Upper lobe of right lung (tissue), 1 donor: ENCODE measurements around the gene BCL11A. TPM values are rescaled to one million over a fixed set of nuclear protein-coding genes. Genes with fewer than 3 reads are reported as not detected.
A peak's percentile ranks its signal among the peaks of the same experiment; 100 is the strongest.

ENCODE experiments used
- ATAC-seq: fragments of 200-7000 bp; cut with Tn5 transposase; one replicate; pipeline ENCODE4 v1.9.1; 2020; ENCODE audit warnings: mild to moderate bottlenecking, moderate library complexity
- DNase-seq: peaks from one replicate; pipeline ENCODE4 v3.0.0-alpha.2; 2020
- H3K27ac ChIP-seq: fragments of 200-600 bp; one replicate; pipeline ENCODE4 v1.8.0; 2022
- H3K27me3 ChIP-seq: fragments of 200-600 bp; one replicate; pipeline ENCODE4 v1.8.0; 2022; ENCODE audit warnings: mild to moderate bottlenecking
- H3K36me3 ChIP-seq: fragments of 200-600 bp; one replicate; pipeline ENCODE4 v1.8.0; 2022
- H3K4me1 ChIP-seq: fragments of 200-600 bp; one replicate; pipeline ENCODE4 v1.8.0; 2022
- H3K4me3 ChIP-seq: fragments of 200-600 bp; one replicate; pipeline ENCODE4 v1.8.0; 2022; ENCODE audit warnings: mild to moderate bottlenecking
- H3K9me3 ChIP-seq: fragments of 200-600 bp; one replicate; pipeline ENCODE4 v1.8.0; 2022
- intact Hi-C: fragments of 100-400 bp; cut with DNase I; formaldehyde crosslinking; loops from one replicate; pipeline ENCODE4 v1.11.0; 2022
- total RNA-seq: library from RNA; stranded (reverse); fragmentation: NEBNext Ultra II Directional; extraction: Animal tissue kit (Norgen Biotek cat#: 25700); gene quantifications from one replicate; pipeline ENCODE4 v1.2.1, GENCODE V29; 2021
- TF ChIP-seq, protein P1 (sequence below): fragments of 200-600 bp; IDR thresholded peaks from one replicate; pipeline ENCODE4 v1.8.0; 2022; ENCODE audit warnings: antibody characterized with exemption
- donor health status: DM: no; HTN: yes; CAD: no; lungs with severe emphysema.

BCL11A gene
- total RNA-seq, 1 donor from 2014 or later: 10.3 TPM

DNA sequence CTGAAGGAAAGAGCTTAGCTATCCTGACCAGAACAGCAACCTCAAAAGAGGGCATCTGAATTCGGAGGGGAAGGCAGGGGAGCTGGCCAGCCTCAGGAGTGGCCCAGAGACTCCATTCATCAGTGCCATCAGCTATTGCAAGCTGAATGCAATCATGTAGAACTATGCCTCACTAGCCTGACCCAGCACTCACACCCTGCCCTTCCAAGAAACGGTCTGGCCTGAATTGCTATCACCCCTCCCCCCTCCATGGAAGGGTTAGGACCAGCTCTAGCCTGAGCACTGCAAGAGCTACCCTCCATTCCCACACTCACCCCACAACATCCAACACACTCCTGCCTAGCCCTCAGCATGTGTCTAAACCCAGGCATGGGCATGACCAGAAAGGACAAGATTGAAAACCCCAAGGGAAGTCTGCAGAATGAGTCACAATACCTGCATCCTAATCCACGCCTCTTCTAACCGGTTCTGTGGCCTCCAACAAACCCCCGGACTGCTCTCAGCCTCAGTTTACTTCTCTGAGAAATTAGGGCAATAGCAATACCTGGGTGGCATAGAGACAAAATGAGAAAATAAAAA, 120.3 kb downstream of the BCL11A start:
- Histone ChIP-seq H3K9me3 (no peaks in the 10 kb centered on the region), H3K4me1 (no peaks in the 10 kb centered on the region), H3K27ac (no peak overlapping the region), H3K27me3 (no peaks in the 10 kb centered on the region), H3K36me3 (no peaks in the 10 kb centered on the region), H3K4me3 (no peak overlapping the region)
- DNase-seq: no peak
- TF ChIP-seq, protein P1, sequence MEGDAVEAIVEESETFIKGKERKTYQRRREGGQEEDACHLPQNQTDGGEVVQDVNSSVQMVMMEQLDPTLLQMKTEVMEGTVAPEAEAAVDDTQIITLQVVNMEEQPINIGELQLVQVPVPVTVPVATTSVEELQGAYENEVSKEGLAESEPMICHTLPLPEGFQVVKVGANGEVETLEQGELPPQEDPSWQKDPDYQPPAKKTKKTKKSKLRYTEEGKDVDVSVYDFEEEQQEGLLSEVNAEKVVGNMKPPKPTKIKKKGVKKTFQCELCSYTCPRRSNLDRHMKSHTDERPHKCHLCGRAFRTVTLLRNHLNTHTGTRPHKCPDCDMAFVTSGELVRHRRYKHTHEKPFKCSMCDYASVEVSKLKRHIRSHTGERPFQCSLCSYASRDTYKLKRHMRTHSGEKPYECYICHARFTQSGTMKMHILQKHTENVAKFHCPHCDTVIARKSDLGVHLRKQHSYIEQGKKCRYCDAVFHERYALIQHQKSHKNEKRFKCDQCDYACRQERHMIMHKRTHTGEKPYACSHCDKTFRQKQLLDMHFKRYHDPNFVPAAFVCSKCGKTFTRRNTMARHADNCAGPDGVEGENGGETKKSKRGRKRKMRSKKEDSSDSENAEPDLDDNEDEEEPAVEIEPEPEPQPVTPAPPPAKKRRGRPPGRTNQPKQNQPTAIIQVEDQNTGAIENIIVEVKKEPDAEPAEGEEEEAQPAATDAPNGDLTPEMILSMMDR: no peak
- intact Hi-C loops: no loop called here
- ATAC-seq: peak; percentile 34

DNA sequence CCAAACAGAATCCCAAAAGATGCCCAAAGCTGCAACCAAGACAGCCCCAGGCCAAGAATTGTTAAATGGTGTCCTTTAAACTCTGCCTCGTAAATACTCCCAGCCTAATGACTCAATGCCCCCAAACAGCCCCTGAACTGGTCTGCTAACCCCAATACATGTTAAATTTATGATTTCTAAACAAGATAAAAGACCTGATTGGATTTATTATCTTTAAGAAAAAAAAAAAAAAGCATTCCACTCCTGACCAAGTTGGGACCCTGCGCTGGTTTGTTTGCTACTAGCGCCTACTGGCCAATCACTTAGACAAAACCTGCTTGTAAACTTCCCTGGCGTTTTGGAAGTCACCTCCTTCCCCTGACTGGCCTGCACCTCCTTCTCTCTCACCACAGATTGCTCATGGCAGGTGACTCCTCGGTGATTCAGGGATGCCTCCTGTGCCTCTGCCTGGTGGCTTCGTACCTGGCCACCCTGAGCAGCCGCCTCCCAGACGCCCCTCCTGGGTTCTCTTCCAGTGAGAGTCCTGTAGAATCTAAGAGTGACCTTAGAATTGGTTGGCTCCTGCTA, 121.3 kb downstream of the BCL11A start:
- intact Hi-C loops: no loop called here

DNA sequence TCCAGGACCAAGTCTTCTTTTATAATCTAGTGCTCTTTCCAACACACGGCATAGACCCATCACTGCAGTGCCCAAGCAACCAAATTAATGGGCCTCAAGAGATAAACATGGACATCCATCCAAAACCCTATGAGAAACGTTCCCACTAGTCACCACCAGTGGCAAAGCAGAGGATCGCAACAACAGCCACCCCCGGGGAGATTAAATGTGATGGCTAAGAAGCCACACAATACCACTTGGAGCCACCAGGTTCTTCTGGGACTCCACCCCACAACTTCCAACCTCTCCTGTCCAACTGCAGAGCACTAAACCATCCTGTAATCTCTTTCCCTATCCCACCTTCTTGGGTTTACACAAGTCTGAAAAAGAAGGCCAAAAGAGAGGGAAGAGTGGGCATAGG, 123.8 kb downstream of the BCL11A start:
- DNase-seq: no peak

More for the DNA sequence above, 121.3 kb downstream of the BCL11A start:
- Histone ChIP-seq H3K27ac (no peak overlapping the region), H3K36me3 (no peaks in the 10 kb centered on the region), H3K4me1 (no peaks in the 10 kb centered on the region), H3K4me3 (no peak overlapping the region), H3K9me3 (no peaks in the 10 kb centered on the region), H3K27me3 (no peaks in the 10 kb centered on the region)
- no peak for DNase-seq
- no peak for ATAC-seq
- TF ChIP-seq, protein P1: no peak

DNA sequence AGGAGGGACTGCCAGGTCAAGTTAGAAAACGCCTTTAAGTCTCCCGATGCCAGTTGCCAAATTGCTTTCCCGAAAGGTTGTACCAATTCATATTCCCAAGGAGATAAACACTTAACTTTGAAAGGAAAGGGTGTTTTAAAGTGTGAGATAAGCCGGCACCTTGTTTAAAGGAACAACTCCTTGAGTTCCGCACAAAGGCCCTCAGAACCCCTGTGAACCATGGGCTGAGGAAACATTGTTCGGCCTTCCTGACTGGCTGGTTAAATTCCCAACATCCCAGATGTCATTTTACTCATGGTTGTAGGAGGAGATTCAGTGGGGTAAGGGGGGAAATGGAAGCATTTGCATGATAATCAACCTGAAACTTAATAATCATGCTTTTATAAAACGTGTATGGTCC, 126.6 kb downstream of the BCL11A start:
- DNase-seq (no peak), ATAC-seq (no peak)
- Histone ChIP-seq H3K36me3 (no peaks in the 10 kb centered on the region), H3K4me3 (no peak overlapping the region), H3K4me1 (no peaks in the 10 kb centered on the region), H3K27ac (no peak overlapping the region), H3K27me3 (no peaks in the 10 kb centered on the region), H3K9me3 (no peaks in the 10 kb centered on the region)
- intact Hi-C loops: no loop called here
- TF ChIP-seq, protein P1: no peak

More for the DNA sequence above, 123.8 kb downstream of the BCL11A start:
- intact Hi-C loops: no loop called here
- Histone ChIP-seq H3K4me1 (no peaks in the 10 kb centered on the region), H3K27ac (no peak overlapping the region), H3K36me3 (no peaks in the 10 kb centered on the region), H3K27me3 (no peaks in the 10 kb centered on the region), H3K4me3 (no peak overlapping the region), H3K9me3 (no peaks in the 10 kb centered on the region)
- ATAC-seq: no peak
- TF ChIP-seq, protein P1: no peak

DNA sequence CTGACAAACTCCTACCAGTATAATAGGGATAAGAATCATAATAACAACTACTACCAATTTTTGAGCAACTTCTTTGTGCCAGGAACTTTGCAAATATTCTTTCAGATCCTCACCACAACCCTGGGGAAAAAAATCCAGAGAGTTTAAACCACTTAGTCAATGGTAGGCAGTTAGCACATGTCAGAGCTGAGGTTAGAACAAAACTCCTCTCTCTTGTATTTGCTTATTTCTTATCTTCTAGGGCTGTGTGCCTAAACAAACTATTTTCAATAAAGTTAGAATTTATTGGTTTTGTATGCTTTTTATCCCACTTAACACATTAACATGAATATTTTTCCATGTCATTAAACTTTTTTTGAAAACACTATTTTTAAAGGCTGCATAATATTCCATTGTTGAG, 127.1 kb downstream of the BCL11A start:
- Histone ChIP-seq H3K4me1 (no peaks in the 10 kb centered on the region), H3K4me3 (no peak overlapping the region), H3K27ac (no peak overlapping the region), H3K9me3 (no peaks in the 10 kb centered on the region), H3K27me3 (no peaks in the 10 kb centered on the region), H3K36me3 (no peaks in the 10 kb centered on the region)
- TF ChIP-seq, protein P1: no peak
- no peak for DNase-seq
- intact Hi-C loops: no loop called here
- no peak for ATAC-seq
